WTC11 (cell line): Measurements from ENCODE around the gene ACTA1.
"Not testable (repeated sequence)": the region's sequence is repeated elsewhere in the genome, so short reads cannot be mapped to it uniquely, and the experiment has no call there.

Experiments used
- CREB1 ChIP-seq: sonication (generic); formaldehyde crosslinking; IDR thresholded peaks from 2 replicates; pipeline ENCODE4 v1.8.0; 2023; ENCODE audit warnings: mild to moderate bottlenecking, missing genetic modification reagents
- CTCF ChIP-seq: fragments of 200-600 bp; IDR thresholded peaks from 2 replicates; pipeline ENCODE4 v1.8.0; 2022; ENCODE audit warnings: antibody characterized with exemption
- JUN ChIP-seq: sonication (generic); formaldehyde crosslinking; IDR thresholded peaks from 2 replicates; pipeline ENCODE4 v1.8.0; 2023; ENCODE audit warnings: mild to moderate bottlenecking, missing genetic modification reagents
- USF2 ChIP-seq: sonication (generic); formaldehyde crosslinking; IDR thresholded peaks from 2 replicates; pipeline ENCODE4 v1.8.1; 2023; ENCODE audit warnings: mild to moderate bottlenecking, missing genetic modification reagents, moderate library complexity
- ZNF281 ChIP-seq: sonication (generic); formaldehyde crosslinking; IDR thresholded peaks from 2 replicates; pipeline ENCODE4 v1.8.0; 2023; ENCODE audit warnings: mild to moderate bottlenecking, missing genetic modification reagents
- TF ChIP-seq, protein P1 (sequence below): sonication (generic); formaldehyde crosslinking; IDR thresholded peaks from 2 replicates; pipeline ENCODE4 v1.8.0; 2022; ENCODE audit warnings: mild to moderate bottlenecking, missing genetic modification reagents

GRCh38 chr1:229394517-229394916 is 39.4 kb downstream of the ACTA1 start:
- not testable (repeated sequence) for TF ChIP-seq CREB1 (CRISPR knock-in tag); JUN (CRISPR knock-in tag); CTCF; ZNF281 (CRISPR knock-in tag); USF2 (CRISPR knock-in tag)
- TF ChIP-seq, protein P1, sequence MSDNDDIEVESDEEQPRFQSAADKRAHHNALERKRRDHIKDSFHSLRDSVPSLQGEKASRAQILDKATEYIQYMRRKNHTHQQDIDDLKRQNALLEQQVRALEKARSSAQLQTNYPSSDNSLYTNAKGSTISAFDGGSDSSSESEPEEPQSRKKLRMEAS (CRISPR knock-in tag) = not testable (repeated sequence)
